GM18907 (cell line): ENCODE measurements around the gene FABP6.
"Not testable (repeated sequence)": the region's sequence is repeated elsewhere in the genome, so short reads cannot be mapped to it uniquely, and the experiment has no call there.

Experiments used
- ATAC-seq: cut with Tn5 transposase; IDR thresholded peaks from one replicate; pipeline ENCODE4 v1.9.1; 2021; ENCODE audit warnings: mild to moderate bottlenecking, moderate library complexity; ENCODE audit not compliant: unreplicated experiment

The FABP6 gene

DNA sequence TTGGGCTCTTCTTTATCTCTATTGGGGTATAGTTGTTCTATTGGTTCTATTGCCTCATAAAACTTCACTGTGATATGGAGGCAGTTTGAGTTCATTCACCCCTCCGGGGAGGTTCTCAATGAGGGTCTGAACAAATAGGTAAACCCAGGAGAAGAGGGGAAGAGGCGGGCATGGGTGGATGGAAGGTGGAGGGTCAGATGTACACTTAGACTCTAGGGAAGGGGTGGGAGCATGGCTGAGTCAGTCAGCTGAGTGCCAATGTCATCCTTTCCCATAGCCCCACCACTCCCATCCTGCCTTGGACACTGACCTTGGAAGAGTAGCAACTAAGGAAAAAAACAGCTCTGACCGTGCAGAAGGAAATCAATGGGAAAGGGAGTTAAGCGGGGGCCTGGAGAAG is 9.9 kb upstream of the FABP6 start:
- ATAC-seq = no peak

GRCh38 chr5:160221082-160221481 is 8.2 kb upstream of the FABP6 start:
- ATAC-seq = peak; percentile 75

GRCh38 chr5:160227012-160227411 is 2.3 kb upstream of the FABP6 start:
- ATAC-seq = no peak

- ATAC-seq = peak; percentile 66
Observed at GRCh38 chr5:160230686-160231527, 1.6 kb downstream of the FABP6 start.

DNA sequence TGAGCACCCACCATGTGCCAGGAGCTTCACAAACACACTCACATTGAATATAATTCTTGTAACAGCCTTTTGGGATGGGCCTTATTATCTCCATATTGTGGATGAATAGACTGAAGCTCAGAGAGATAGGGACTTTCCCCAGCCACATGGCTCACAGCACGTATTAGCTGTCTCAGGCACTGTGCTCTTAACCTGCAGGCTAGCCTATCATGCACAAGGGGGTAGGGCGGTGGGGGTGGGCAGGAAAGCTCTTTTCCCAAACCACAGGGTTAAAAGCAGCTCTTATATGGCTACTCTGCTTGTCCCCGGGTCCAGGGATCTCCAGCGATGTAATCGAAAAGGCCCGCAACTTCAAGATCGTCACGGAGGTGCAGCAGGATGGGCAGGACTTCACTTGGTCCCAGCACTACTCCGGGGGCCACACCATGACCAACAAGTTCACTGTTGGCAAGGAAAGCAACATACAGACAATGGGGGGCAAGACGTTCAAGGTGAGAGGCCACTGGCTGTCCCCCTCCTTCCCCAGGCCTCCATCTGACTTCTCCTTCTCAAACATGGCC is 2.6 kb downstream of the FABP6 start:
- peak; percentile 55 for ATAC-seq

GRCh38 chr5:160233215-160233614 is 3.9 kb downstream of the FABP6 start:
- no peak for ATAC-seq

DNA sequence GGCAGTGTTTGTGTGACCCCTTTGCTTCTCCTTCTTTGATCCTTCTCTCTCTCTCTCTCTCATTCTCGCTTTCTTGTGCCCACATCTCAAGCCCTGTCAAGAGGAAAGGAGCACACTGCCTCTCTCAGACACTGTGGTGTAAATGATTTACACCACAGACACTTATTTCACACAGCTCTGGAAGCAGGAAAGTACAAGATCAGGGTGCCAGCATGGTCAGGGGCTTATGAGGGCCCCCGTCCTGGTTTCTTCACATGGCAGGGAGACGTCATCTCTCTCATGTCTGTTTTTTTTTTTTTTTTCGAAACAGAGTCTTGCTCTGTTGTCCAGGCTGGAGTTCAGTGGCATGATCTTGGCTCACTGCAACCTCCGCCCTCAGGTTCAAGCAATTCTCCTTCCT is 6.4 kb downstream of the FABP6 start:
- no peak for ATAC-seq

DNA sequence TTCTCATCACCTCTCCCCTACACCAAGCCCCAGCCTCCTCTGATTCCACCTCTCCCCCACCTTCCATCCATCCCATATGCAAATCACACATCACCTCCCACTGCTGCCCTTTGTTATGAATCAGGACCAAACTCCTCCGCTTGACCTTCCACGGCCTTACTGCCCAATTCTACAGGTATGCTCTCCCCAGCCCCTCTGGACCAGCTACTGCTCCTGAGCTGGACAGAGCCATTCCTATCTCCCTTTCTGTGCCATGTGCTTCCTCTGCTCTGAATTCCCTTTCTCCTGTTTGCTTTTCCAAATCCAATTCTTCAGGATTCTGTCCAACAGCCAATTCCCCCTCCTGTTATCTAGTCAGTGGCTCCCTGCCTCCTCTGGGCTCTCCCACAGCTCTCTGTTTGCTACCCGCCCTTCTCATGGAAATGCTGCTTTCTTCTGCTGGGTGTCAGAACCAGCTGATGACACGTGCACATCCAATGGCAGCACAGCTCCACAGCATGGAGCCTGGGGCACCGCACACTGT is 8.3 kb downstream of the FABP6 start:
- ATAC-seq = no peak

- no peak for ATAC-seq
Observed at GRCh38 chr5:160240350-160240749, 11.0 kb downstream of the FABP6 start.

DNA sequence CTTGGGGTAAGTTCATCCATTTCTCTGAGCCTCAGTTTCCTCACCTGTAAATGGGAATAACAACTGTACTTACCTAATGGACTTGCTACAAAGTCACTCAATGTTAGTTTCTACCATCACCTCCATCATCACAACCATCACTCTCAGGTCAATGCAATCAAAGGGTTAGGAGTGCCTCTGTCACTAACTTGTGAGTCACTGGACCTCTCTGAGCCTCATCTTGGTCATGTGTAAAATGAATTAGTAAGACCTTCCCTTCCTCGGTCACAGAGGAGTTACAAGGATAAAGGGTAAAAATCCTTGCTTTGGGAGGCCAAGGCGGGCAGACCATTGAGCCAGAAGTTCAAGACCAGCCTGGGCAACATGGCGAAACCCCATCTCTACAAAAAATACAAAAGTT is 12.8 kb downstream of the FABP6 start:
- no peak for ATAC-seq

GRCh38 chr5:160245506-160246086 is 16.3 kb downstream of the FABP6 start:
- no peak for ATAC-seq

- not testable (repeated sequence) for ATAC-seq
Observed at GRCh38 chr5:160249570-160249969, 20.3 kb downstream of the FABP6 start.

DNA sequence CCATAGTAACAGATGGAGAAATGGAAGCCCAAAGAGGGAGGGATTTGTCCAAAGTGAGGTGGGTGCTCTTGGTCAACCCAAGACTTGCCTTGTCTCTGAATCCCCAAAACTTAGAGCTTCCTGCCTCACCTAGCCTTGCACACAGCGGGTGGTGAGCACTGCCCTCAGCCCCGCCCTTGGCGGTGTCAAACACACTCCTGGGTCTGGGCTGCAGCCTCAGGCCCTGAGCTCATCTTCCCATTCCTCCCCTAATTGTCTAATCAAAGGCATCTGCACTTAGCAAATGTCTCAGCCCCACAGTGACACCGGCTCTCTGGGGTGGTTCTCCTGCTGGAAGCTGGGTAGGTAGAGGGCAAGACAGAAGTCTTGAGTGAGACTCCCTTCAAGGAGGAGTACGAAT is 20.9 kb downstream of the FABP6 start:
- ATAC-seq = no peak

DNA sequence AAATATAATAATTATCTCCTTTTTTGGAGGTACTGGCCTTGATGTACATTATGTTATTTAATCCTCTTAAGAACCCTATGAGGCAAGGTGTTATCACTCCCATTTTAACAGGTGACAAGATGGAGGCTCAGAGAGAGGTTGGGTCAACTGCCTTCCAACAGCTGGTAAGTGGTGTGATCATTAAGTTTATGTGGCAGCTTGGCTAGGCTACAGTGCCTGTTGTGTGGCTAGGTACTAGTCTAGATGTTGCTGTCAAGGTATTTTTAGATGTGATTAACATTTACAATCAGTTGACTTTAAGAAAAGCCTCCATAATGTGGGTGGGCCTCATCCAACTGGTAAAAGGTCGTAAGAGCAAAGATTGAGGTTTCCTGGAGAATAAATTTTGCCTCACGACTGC is 21.5 kb downstream of the FABP6 start:
- ATAC-seq = no peak

DNA sequence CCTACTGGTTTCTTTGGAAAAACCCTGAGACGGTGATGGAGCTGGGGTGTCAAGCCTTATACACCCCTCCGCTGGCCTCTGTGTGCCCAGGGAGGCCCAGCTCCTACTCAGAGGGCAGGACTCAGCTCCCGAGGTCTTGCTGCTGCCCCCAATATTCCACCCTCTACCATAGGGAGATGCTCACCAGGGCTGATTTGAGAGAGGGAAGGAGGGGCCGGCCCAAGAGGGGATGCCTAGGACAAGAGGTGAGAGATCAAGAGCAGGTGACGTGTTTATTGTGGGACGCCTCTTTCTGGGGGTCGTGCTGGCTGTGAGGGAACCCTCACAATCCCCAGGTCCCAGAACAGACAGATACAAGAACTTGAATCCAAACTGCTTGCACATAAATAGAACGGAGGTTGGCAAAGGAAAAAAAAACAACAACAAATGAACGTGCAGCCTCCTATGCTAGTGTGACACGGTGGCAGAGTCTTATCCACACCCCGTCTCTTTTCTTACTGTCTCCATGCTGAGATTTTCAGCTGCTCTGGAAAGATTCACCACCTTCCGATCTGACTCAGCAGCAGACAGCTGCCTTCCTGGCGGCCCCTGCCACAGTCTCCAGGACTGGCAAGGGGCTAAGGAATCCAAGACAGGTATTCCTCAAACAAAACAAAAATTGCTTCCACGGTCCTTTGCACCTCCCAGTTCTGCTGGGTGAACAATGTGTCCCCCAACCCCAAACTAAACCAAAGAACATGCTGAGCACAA is 22.3 kb downstream of the FABP6 start:
- no peak for ATAC-seq

- ATAC-seq = no peak
Observed at GRCh38 chr5:160252916-160253315, 23.6 kb downstream of the FABP6 start.

DNA sequence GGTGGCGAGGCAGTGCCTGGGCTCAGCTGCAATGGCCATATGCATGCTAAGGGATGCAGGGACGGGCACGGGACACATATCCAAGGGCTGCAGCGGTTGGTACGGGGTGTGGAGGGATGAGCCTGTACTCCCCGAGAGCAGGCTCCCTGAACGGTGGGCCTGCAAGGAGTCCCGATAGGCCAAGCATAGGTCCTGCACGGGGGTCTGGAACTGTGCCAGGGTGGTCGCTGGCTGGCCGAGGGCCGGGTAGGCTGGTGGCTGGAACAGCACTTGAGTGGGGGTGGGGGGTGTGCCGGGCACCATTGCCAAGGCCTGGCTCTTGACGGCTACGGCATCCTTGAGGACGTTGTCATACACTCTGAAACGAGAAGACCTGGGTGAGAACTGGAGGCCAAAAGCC is 24.1 kb downstream of the FABP6 start:
- ATAC-seq = no peak

GRCh38 chr5:160254706-160255105 is 25.4 kb downstream of the FABP6 start:
- ATAC-seq = no peak

DNA sequence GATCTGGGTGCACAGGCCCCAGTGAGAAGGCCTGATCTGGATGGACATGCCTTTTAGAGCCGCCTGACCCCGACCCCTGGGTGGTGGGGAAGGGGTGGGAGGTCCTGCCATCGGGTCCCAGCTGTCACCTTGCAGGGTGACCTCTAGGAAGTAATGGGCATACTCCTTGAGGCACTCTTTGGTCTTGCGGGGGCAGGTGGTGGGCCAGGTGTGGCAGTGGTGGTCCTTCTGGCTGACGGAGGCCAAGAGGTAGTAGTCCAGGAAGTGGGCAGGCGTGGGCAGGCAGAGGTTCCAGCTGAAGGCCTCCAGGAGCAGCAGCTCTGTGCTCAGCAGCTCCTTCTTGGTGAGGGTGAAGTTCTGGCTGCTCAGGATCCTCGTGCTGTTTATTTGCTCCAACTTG is 30.0 kb downstream of the FABP6 start:
- no peak for ATAC-seq

DNA sequence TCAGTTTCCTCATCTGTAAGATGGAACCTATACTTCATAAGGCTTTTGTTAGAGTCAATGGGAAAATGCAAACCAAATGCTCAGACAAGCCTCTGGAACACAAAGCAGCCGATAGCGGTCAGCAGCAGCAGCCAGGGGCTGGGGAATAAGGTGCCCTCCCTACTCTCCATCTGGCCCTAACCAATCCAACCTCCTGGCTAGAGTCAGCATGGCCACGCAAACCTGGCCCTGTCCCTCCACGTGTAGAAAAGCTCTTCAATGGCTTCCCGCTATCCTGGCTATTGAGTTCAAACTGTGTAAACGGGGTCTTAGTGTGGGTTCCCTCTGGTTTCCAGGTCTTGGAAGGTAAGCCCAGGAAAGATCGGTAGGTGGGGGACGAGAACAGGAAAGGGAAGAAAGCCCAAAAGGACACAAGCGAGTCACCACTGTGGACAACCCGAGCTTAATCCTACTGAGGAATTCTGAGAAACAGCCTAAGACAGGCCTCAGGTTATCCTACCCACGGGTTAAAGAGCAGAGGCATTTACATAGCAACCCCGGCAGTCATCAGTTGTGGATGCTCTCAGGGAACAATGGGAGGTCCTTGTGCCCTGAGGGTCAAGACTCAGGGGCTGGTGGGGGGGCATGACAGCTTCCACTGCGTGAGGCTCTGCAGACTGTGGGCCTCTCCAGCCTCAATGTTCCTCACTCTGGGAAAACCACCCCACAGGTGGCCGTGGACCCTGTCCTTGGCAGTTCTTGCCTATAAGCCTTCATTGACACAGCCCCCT is 30.9 kb downstream of the FABP6 start:
- no peak for ATAC-seq
